GM12891 (cell line): ENCODE measurements around the gene HSD11B1L.

ENCODE experiments used
- DNase-seq: peaks from one replicate; pipeline ENCODE4 v3.0.0; 2011; ENCODE audit warnings: low spot score; ENCODE audit not compliant: insufficient read length
- FAIRE-seq: peaks from 2 replicates; lab custom pipeline; 2011; peaks lifted over from hg19 to GRCh38; lab: Jason Lieb, UNC
- PAX5 ChIP-seq: IDR thresholded peaks from 2 replicates; pipeline ENCODE4 v1.6.1; 2011; ENCODE audit warnings: low read length, moderate library complexity, mild to moderate bottlenecking; ENCODE audit not compliant: insufficient read depth, severe bottlenecking
- POLR2A ChIP-seq: IDR thresholded peaks from 2 replicates; pipeline ENCODE4 v1.6.1; 2011; ENCODE audit warnings: low read depth, low read length, control low read depth
- POLR2AphosphoS5 ChIP-seq: IDR thresholded peaks from 2 replicates; pipeline ENCODE4 v1.6.1; 2011; ENCODE audit warnings: low read depth, low read length, control low read depth
- POU2F2 ChIP-seq: IDR thresholded peaks from 2 replicates; pipeline ENCODE4 v1.6.1; 2011; ENCODE audit warnings: low read depth, mild to moderate bottlenecking, control low read depth, low read length, moderate library complexity
- SPI1 ChIP-seq: IDR thresholded peaks from 2 replicates; pipeline ENCODE4 v1.6.1; 2011; ENCODE audit warnings: low read depth, low read length, control low read depth
- TAF1 ChIP-seq: IDR thresholded peaks from 2 replicates; pipeline ENCODE4 v1.6.1; 2011; ENCODE audit warnings: low read depth, low read length, control low read depth

Gene HSD11B1L

GRCh38 chr19:5644037-5644436 lies 36.8 kb upstream of the HSD11B1L start:
- no peak for DNase-seq
- no peak for FAIRE-seq
- no peak for TF ChIP-seq TAF1
- no peak for TF ChIP-seq POU2F2
- no peak for TF ChIP-seq SPI1
- no peak for TF ChIP-seq POLR2A
- no peak for TF ChIP-seq PAX5
- TF ChIP-seq POLR2AphosphoS5 = no peak

GRCh38 chr19:5645409-5645808 lies 35.4 kb upstream of the HSD11B1L start:
- DNase-seq (no peak), FAIRE-seq (peak; percentile 31)
- TF ChIP-seq POLR2AphosphoS5 (no peak), PAX5 (no peak), SPI1 (no peak), POU2F2 (no peak), TAF1 (no peak), POLR2A (no peak)

GRCh38 chr19:5646703-5647102 lies 34.1 kb upstream of the HSD11B1L start:
- no peak for DNase-seq
- TF ChIP-seq POLR2AphosphoS5 (no peak), PAX5 (no peak), SPI1 (no peak), POU2F2 (no peak), TAF1 (no peak), POLR2A (no peak; the same call in 1 of the 2 replicates)
- FAIRE-seq = peak; percentile 63

- FAIRE-seq (peak; percentile 85), DNase-seq (no peak)
- TF ChIP-seq TAF1 (no peak), POU2F2 (no peak), POLR2A (no peak), SPI1 (no peak), PAX5 (no peak), POLR2AphosphoS5 (no peak)
These were observed 32.4 kb upstream of the HSD11B1L start for GRCh38 chr19:5648464-5648863.

GRCh38 chr19:5651361-5651760 lies 29.5 kb upstream of the HSD11B1L start:
- FAIRE-seq (no peak), DNase-seq (no peak)
- TF ChIP-seq SPI1 (no peak), PAX5 (no peak), POLR2AphosphoS5 (no peak)

GRCh38 chr19:5652261-5652660 lies 28.6 kb upstream of the HSD11B1L start:
- no peak for TF ChIP-seq POLR2A
- no peak for TF ChIP-seq SPI1
- no peak for TF ChIP-seq TAF1
- no peak for TF ChIP-seq PAX5
- peak; percentile 31 for TF ChIP-seq POLR2AphosphoS5
- DNase-seq = no peak
- no peak for FAIRE-seq

- DNase-seq (no peak), FAIRE-seq (no peak)
- TF ChIP-seq SPI1 (no peak), TAF1 (no peak), POLR2A (no peak), POLR2AphosphoS5 (no peak), POU2F2 (no peak), PAX5 (no peak)
These were observed 25.9 kb upstream of the HSD11B1L start for GRCh38 chr19:5654931-5655330.

- DNase-seq (no peak), FAIRE-seq (no peak)
- TF ChIP-seq POLR2AphosphoS5 = no peak
- TF ChIP-seq SPI1 = no peak
- TF ChIP-seq TAF1 = no peak
- no peak for TF ChIP-seq PAX5
- no peak for TF ChIP-seq POLR2A
- TF ChIP-seq POU2F2 = no peak
These were observed 25.4 kb upstream of the HSD11B1L start for GRCh38 chr19:5655412-5655811.

- DNase-seq (no peak), FAIRE-seq (no peak)
- TF ChIP-seq PAX5 (no peak), POLR2A (no peak), TAF1 (no peak), POU2F2 (no peak), POLR2AphosphoS5 (no peak)
These were observed 19.3 kb upstream of the HSD11B1L start for GRCh38 chr19:5661483-5661882.

- no peak for DNase-seq
- FAIRE-seq = no peak
- no peak for TF ChIP-seq POLR2A
- no peak for TF ChIP-seq SPI1
- TF ChIP-seq PAX5 = no peak
- no peak for TF ChIP-seq TAF1
- no peak for TF ChIP-seq POU2F2
- no peak for TF ChIP-seq POLR2AphosphoS5
These were observed 16.9 kb upstream of the HSD11B1L start for GRCh38 chr19:5663904-5664303.

- FAIRE-seq = no peak
- no peak for TF ChIP-seq SPI1
- no peak for TF ChIP-seq TAF1
- no peak for TF ChIP-seq PAX5
- no peak for TF ChIP-seq POLR2A
- no peak for TF ChIP-seq POLR2AphosphoS5
- no peak for TF ChIP-seq POU2F2
- no peak for DNase-seq
These were observed 16.3 kb upstream of the HSD11B1L start for GRCh38 chr19:5664515-5664914.
